Raji (cell line): Measurements from ENCODE around the gene VWA3A.

Experiments used
- POLR2A ChIP-seq: IDR thresholded peaks from 2 replicates; pipeline ENCODE4 v1.6.1; 2011; ENCODE audit warnings: low read depth, low read length, control low read depth; ENCODE audit not compliant: insufficient read depth

The VWA3A gene

GRCh38 chr16:22092143-22092933 lies at the start of gene VWA3A:
VWA3A (plus strand) TSS chr16:22092541; CDS start chr16:22092638, 97 bp downstream.
- no peak for TF ChIP-seq POLR2A

GRCh38 chr16:22050963-22051362 lies 41.4 kb upstream of the VWA3A start:
- TF ChIP-seq POLR2A, result no peak

GRCh38 chr16:22052980-22053379 lies 39.4 kb upstream of the VWA3A start:
- no peak for TF ChIP-seq POLR2A

GRCh38 chr16:22053921-22054341 lies 38.4 kb upstream of the VWA3A start:
- TF ChIP-seq POLR2A, result no peak

- no peak for TF ChIP-seq POLR2A
Observed at GRCh38 chr16:22054847-22055590, 37.3 kb upstream of the VWA3A start.

GRCh38 chr16:22055881-22056280 lies 36.5 kb upstream of the VWA3A start:
- no peak for TF ChIP-seq POLR2A

- no peak for TF ChIP-seq POLR2A
Observed at GRCh38 chr16:22063888-22064467, 28.4 kb upstream of the VWA3A start.

GRCh38 chr16:22065252-22065651 lies 27.1 kb upstream of the VWA3A start:
- no peak for TF ChIP-seq POLR2A

- no peak for TF ChIP-seq POLR2A
Observed at GRCh38 chr16:22070361-22071330, 21.7 kb upstream of the VWA3A start.

- TF ChIP-seq POLR2A, result no peak
Observed at GRCh38 chr16:22071331-22071910, 20.9 kb upstream of the VWA3A start.

GRCh38 chr16:22073350-22073749 lies 19.0 kb upstream of the VWA3A start:
- TF ChIP-seq POLR2A, result no peak

- no peak for TF ChIP-seq POLR2A
Observed at GRCh38 chr16:22075043-22075757, 17.1 kb upstream of the VWA3A start.

GRCh38 chr16:22075776-22076175 lies 16.6 kb upstream of the VWA3A start:
- no peak for TF ChIP-seq POLR2A
